ENCODE measurements around the gene DACT3. TPM values are rescaled to one million over a fixed set of nuclear protein-coding genes. Genes with fewer than 3 reads are reported as not detected.

The DACT3 gene
- polyA plus RNA-seq, 1 experiment, result 7.1 TPM

DNA sequence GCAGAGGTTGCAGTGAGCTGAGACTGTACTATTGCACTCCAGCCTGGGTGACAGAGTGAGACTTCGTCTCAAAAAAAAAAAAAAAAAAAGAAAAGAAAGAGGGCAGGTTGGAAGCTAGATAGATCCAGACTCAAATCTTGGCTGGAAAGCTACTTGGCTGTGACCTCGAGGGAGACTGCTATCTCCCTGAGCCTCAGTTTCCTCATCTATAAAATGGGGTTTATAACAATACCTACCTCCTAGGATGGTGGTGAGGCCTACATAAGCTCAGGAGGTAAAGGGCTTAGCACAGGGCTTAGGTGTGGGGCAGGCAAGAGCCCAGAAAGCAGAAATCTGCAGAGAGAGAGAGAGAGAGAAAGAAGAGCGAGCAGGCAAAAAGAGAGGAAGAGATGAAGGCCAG is 24.2 kb upstream of the DACT3 start:
- POLR2A ChIA-PET, result interaction anchor here (0.6 kb wide), 1 partner anchor 277 kb away, joined by 7 read pairs; no protein-coding TSS in a partner anchor
- no peak for DNase-seq (ENCODE audit: low read depth)
- Histone ChIP-seq H3K27me3 (ENCODE audit: control insufficient read depth, insufficient read depth, low read length) (no peaks in the 10 kb centered on the region), H3K36me3 (ENCODE audit: control insufficient read depth, insufficient read depth, low read length) (peaks cover 19% of the 10 kb centered on the region), H3K4me3 (ENCODE audit: low read depth, low read length) (no peak overlapping the region)
- TF ChIP-seq CTCF (IDR thresholded peaks at IDR 0.05; ENCODE audit: insufficient read depth, low read depth, low read length), result no peak
- CTCF ChIA-PET, result interaction anchor here (0.8 to 1.9 kb wide), 2 partner anchors 20 to 23 kb away, joined by 3 to 6 read pairs; no protein-coding TSS in a partner anchor

GRCh38 chr19:46678110-46678732 is 17.2 kb upstream of the DACT3 start:
- no peak for DNase-seq (ENCODE audit: low read depth)
- Histone ChIP-seq H3K27me3 (ENCODE audit: control insufficient read depth, insufficient read depth, low read length) (no peaks in the 10 kb centered on the region), H3K4me3 (ENCODE audit: low read depth, low read length) (no peak overlapping the region), H3K36me3 (ENCODE audit: control insufficient read depth, insufficient read depth, low read length) (peaks cover 31% of the 10 kb centered on the region)
- POLR2A ChIA-PET, result no interaction called here
- CTCF ChIA-PET, result interaction anchor here (1.2 to 1.3 kb wide), 2 partner anchors 16 to 27 kb away, joined by 3 read pairs; no protein-coding TSS in a partner anchor
- no peak for TF ChIP-seq CTCF (IDR thresholded peaks at IDR 0.05; ENCODE audit: insufficient read depth, low read depth, low read length)

DNA sequence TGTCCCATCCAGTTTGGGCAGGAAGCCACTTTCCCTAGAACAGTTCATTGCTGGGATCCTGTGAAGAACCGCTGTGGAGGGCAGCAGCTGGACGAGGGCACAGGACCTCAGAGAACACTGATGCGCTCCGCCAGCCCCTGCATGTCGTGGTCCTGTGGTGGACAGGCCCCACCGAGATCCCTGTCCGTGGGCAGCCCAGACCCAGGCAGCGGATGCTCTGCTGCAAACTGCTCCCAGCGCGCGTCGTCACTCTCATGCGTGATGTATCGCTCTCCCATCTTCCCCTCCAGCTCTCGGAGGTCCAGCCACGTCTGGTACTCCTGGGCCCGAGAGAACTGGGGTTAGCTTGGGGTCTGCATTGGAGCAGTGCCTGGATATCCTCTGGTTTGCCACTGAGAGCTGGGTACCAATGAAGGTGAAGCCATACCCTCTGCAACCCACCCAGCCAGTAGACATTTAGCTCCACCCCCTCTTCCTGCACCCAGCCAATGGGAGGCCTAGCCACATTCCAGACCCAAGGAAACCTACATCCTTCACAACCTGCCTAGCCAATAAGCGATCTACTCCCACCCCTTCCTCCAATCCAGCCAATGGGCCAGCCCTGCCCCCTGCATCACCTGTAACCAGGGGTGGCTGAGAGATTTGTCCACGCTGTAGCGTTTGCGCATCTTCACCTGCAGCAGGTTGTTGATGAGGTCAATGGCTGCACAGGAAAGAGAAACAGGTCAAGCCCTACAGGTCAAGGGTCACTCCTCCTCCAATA is 13.6 kb upstream of the DACT3 start:
- no peak for TF ChIP-seq CTCF (IDR thresholded peaks at IDR 0.05; ENCODE audit: insufficient read depth, low read depth, low read length)
- POLR2A ChIA-PET, result no interaction called here
- no peak for DNase-seq (ENCODE audit: low read depth)
- CTCF ChIA-PET, result interaction anchor here (0.6 to 1.3 kb wide), 2 partner anchors 12 to 295 kb away, joined by 3 to 4 read pairs; no protein-coding TSS in a partner anchor
- Histone ChIP-seq H3K36me3 (ENCODE audit: control insufficient read depth, insufficient read depth, low read length) (peaks cover 28% of the 10 kb centered on the region), H3K4me3 (ENCODE audit: low read depth, low read length) (no peak overlapping the region), H3K27me3 (ENCODE audit: control insufficient read depth, insufficient read depth, low read length) (no peaks in the 10 kb centered on the region)

GRCh38 chr19:46670813-46671212 is 9.8 kb upstream of the DACT3 start:
- peaks cover 16% of the 10 kb centered on the region for H3K36me3 ChIP-seq (ENCODE audit: control insufficient read depth, insufficient read depth, low read length)
- no peak for DNase-seq (ENCODE audit: low read depth)
- POLR2A ChIA-PET, result no interaction called here
- CTCF ChIA-PET, result interaction anchor here (0.9 to 1.7 kb wide), 5 partner anchors 9 to 59 kb away, joined by 3 to 13 read pairs (median 4); no protein-coding TSS in a partner anchor
- no peaks in the 10 kb centered on the region for H3K27me3 ChIP-seq (ENCODE audit: control insufficient read depth, insufficient read depth, low read length)
- H3K4me3 ChIP-seq (ENCODE audit: low read depth, low read length), result no peak overlapping the region
- no peak for TF ChIP-seq CTCF (IDR thresholded peaks at IDR 0.05; ENCODE audit: insufficient read depth, low read depth, low read length)

DNA sequence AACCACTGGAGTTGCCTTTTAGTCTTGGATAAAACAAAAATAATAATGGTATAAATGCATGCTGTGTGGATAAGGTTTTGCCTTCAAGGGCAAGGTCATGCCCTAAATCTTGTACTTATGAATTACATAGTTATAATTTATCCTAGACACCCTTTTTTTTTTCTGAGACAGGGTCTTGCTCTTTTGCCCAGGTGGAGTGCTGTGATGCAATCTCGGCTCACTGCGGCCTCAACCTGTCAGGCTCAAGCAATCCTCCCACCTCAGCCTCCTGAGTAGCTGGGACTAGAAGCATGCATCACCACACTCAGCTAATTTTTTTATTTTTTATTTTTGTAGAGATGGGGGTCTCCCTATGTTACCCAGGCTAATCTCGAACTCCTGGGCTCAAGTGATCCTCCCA is 7.7 kb upstream of the DACT3 start:
- ChIA-PET CTCF (interaction anchor here (0.6 to 1.2 kb wide), 3 partner anchors 12 to 35 kb away, joined by 3 to 5 read pairs (median 3); no protein-coding TSS in a partner anchor), POLR2A (no interaction called here)
- peaks cover 6% of the 10 kb centered on the region; the same call in 1 of the 2 replicates for H3K36me3 ChIP-seq (ENCODE audit: control insufficient read depth, insufficient read depth, low read length)
- H3K4me3 ChIP-seq (ENCODE audit: low read depth, low read length), result no peak overlapping the region
- DNase-seq (ENCODE audit: low read depth), result no peak
- TF ChIP-seq CTCF (IDR thresholded peaks at IDR 0.05; ENCODE audit: insufficient read depth, low read depth, low read length), result no peak
- H3K27me3 ChIP-seq (ENCODE audit: control insufficient read depth, insufficient read depth, low read length), result no peaks in the 10 kb centered on the region
